HG02798 (cell line): Measurements from ENCODE around the gene TPRX2.
"Not testable (repeated sequence)": the region's sequence is repeated elsewhere in the genome, so short reads cannot be mapped to it uniquely, and the experiment has no call there.

Source experiments
- ATAC-seq: cut with Tn5 transposase; IDR thresholded peaks from one replicate; pipeline ENCODE4 v1.9.1; 2021; ENCODE audit warnings: mild to moderate bottlenecking; ENCODE audit not compliant: unreplicated experiment, poor library complexity

Gene TPRX2, protein sequence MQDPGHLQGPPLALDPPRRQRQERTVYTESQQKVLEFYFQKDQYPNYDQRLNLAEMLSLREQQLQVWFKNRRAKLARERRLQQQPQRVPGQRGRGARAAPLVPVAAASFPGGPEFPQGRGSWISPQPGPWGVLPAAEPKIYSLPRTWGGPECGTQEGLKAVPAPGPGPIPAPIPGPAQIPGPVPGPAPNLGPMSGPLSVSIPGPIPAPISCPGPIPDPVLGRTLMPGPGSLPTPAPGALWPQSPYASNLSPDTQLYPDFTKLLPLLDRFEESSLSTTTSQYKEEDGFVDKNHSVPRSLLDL

DNA sequence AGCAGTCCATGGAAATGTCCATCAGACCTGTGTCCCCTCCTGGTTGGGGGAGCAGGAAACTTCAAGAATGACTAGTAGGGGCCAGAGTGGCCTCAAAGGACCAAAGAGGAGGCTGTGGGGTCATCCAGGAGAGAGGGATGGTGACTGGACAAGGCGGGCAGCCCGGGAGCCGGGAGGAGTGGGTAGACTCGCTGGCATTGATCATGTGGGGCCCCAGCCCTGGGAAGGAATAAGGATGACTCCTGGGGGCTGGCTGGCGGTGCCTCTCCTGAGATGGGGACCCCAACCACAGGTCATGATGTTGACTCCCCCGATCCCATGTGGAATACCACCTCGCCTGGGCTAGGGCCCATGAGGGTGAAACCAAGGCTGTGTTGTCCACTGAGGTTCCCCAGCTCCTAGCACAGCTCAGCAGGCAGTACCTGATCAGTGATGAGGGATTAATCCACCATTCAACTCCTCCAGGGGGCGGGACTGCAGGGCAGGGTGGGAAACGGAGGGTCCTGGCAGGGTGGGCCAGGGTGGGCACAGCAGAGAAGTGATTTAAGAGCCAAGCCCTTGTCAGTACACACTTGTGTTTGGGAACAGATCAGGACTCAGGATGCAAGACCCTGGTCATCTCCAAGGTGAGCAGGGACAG lies at the start of gene TPRX2:
TPRX2 (plus strand) TSS at position 590 of the 640 bp plus-strand sequence; CDS start at position 602, 12 bp downstream.
- not testable (repeated sequence) for ATAC-seq

DNA sequence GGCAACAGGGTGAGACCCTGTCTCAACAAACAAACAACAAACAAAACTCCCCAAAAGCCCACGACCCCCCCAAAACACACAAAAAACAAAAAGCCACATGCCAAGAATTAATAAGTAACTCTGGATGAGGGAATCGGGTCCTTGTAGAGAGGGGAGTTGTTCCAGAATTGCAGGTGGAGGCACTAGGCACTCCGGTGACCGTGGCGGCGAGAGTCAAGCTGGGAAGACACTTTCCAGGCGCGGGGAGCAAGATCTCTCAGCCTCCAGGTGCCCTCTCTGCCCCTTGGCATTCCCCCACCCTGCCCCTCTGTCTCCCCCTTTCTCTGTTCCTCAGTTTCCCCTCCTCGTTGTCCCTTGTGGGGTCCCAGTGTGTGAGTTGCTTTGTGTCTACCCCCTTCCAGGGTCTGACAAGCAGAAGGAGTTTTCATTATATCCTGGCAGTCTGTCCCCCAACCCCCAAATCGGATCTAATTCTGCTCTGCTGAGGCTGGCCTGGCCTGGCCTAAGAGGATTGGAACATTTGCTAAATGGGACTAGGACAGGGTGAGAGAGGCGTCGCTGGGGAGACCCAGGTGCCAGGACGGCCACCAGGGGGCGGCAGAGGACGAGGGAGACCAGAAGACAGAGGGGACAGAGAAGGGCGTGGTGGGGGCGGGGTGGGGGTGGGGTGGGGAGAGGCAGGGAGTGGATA lies 45.6 kb upstream of the TPRX2 start:
- ATAC-seq, result no peak

DNA sequence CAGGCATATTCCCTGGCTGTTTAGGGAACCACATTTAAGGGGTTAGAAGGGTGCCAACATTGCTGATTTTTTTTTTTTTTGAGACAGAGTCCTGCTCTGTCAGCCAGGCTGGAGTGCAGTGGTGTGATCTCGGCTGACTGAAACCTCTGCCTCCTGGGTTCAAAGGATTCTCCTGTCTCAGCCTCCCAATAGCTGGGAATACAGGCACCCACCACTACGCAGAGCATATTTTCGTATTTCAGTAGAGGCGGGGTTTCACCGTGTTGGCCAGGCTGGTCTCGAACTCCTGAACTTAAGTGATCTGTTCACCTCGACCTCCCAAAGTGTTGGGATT lies 45.1 kb upstream of the TPRX2 start:
- ATAC-seq, result no peak

DNA sequence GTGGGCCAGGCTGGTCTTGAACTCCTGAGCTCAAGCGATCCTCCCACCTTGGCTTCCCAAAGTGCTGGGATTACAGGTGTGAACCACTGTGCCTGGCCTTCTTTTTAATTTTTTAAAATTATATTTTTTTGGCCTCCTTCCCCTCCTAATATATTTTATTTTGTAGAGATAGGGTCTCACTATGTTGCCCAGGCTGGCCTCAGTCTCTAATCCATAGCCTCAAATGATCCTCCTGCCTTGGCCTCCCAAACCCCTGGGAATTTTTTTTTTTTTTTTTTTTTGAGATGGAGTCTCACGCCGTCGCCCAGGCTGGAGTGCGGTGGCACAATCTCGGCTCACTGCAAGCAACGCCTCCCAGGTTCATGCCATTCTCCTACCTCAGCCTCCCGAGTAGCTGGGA lies 42.8 kb upstream of the TPRX2 start:
- not testable (repeated sequence) for ATAC-seq

DNA sequence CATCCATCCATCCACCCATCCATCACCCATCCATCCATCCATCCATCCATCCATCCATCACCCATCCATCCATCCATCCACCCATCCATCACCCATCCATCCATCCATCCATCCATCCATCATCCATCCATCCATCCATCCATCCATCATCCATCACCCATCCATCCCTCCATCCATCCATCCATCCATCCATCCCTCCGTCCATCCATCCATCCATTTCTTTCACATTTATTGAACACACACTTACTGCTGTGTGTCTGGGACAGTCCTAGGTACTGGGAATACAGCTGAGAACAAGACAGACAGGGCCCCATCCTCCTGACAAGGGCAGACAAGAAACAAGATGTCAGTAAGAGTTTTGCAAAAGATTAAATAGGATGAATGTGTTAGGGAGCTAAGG lies 40.8 kb upstream of the TPRX2 start:
- not testable (repeated sequence) for ATAC-seq

DNA sequence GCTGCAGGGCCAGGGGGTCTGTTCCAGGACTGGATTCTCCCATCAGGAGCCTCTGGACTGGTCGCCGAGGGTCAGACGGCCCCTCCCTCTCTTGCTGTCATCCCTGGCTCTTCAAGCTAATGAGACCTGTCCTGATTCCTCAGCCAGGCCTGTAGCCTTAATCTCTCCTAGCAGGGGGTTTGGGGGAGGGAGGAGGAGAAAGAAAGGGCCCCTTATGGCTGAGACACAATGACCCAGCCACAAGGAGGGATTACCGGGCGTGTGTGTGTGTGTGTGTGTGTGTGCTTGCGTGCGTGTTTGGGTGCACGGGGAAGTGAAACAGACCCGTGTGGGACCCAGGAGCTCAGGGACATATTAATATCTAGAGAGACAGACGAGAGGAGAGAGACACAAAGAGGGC lies 39.2 kb upstream of the TPRX2 start:
- no peak for ATAC-seq

DNA sequence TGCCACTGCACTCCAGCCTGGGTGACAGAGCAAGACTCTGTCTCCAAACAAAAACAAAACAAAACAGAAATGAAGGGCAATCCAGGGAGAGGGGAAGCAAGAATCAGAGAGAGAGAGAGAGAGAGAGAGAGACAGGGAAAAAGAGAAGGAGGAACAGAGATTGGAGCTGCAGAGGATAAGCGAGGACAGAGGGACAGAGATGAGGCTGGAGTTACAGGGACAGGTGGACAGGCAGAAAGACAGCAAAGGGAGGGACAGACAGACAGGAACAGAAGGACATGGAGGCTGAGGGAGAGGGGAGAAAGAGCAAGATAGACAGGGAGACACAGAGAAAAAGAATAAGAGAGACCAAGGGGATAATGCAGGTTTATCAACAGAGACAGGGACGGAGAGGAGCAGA lies 38.6 kb upstream of the TPRX2 start:
- no peak for ATAC-seq

DNA sequence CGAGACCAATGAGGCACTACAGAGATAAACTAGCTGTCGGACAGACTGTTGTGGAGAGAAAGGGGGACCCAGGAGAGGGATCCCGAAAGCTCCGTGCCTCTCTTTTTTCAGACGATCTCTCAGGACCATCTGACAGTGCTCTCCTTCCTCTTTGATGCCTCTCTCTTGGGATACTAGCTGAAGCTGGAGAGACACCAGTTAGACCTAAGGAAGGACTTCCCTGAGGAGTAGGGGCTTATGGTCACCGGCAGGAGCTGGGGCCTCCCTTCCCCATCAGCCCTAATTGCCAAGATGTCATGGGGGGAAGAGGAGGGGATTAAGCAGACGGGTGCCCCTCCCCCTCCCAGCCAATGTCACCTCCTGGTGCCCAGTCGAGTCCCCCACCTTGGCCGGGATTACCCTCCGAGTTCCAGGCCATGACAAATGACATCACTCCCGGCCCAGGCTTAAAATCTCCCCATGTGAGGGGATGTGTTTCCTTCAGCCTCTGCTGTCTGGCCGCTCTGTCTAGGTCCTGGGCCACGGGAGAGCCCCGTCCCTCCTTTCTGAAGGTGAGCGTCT lies 37.5 kb upstream of the TPRX2 start, which contains the start of gene CRX:
CRX (plus strand) TSS at position 478 of the 561 bp plus-strand sequence. CDS start 12,507 bp downstream, outside the sequence.
- ATAC-seq, result no peak

DNA sequence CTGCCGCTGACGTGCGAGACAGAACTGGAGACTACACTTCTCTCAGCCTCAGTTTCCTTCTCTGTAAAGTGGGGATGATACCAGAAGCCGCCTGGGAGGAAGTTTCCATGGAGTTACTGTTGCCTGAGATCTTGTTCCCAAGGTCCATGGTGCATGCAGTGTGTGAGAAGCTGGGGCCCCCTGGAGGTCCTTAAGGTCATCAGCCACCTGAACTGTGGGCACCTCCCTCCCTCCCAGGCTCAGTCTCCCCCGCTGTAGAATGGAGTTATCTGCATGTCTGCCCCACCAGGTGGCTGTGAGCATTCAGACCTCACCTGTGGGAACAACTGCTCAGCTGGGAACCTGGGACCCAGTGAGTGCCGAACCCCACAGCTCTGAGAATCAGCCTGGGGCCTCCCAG lies 34.6 kb upstream of the TPRX2 start:
- no peak for ATAC-seq

DNA sequence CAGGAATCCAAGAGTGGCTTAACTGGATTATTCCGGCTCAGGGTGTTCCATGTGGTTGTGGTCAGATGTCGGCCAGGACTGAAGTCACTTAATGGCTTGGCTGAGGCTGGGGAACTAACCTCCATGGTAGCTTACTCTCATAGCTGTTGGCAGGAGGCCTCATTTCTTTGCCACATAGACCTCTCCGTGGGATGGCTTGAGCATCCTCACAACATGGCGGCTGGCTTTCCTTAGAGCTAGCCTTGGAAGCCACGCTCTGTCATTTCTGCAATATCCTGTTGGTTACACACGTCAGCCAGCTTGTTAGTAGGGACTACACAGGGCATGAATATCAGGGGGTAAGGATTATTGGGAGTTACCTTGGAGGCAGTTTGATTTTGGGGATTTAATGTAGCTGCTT lies 32.2 kb upstream of the TPRX2 start:
- ATAC-seq, result no peak

DNA sequence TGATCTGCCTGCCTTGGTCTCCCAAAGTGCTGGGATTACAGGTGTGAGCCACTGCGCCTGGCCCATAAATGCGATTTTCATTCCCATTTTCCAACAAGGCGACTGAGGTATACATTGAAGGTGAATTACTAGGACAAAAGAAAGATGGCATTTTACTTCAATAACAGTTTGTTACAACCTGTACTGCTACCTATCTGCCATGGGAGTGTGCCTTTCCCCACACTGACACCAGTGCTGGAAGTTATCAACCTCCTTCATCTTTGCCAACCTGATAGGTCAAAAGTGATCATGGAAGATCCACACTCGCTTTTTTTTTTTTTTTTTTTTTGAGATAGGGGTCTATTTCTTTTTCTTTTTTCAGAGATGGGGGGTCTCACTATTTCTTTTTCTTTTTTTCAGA lies 26.3 kb upstream of the TPRX2 start:
- no peak for ATAC-seq

DNA sequence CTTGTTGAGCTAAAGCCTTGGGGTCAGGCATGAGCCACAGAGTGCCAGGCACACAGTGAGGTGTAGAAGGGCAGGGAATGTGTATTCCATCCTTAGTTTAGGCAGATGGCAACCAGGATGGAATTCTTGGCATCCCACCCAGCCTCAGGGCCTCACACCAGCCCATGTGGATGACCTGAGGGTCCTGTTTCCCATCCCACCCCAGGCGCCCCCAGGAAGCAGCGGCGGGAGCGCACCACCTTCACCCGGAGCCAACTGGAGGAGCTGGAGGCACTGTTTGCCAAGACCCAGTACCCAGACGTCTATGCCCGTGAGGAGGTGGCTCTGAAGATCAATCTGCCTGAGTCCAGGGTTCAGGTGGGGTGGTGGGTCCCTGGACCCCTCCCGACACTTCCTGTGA lies 23.0 kb upstream of the TPRX2 start:
- no peak for ATAC-seq

DNA sequence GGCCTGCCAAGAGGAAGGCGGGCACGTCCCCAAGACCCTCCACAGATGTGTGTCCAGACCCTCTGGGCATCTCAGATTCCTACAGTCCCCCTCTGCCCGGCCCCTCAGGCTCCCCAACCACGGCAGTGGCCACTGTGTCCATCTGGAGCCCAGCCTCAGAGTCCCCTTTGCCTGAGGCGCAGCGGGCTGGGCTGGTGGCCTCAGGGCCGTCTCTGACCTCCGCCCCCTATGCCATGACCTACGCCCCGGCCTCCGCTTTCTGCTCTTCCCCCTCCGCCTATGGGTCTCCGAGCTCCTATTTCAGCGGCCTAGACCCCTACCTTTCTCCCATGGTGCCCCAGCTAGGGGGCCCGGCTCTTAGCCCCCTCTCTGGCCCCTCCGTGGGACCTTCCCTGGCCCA lies 19.6 kb upstream of the TPRX2 start:
- no peak for ATAC-seq

DNA sequence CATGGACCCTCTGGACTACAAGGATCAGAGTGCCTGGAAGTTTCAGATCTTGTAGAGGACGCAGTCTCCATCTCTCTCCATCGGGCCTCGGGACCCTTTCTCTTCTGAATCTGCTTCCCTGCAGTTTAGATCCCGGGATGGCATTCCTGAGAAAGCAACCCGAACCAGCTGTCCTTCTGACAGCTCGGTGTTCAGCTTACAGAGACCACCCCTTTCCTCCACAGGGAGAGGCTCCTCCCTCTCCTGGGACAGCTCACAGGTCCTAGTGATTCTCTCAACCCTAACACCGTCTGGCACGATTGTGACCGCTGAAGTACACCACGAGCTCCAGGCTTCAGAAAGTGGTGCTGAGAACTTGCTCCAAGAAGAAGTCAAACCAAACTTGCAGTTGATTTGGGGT lies 19.1 kb upstream of the TPRX2 start:
- ATAC-seq, result no peak

DNA sequence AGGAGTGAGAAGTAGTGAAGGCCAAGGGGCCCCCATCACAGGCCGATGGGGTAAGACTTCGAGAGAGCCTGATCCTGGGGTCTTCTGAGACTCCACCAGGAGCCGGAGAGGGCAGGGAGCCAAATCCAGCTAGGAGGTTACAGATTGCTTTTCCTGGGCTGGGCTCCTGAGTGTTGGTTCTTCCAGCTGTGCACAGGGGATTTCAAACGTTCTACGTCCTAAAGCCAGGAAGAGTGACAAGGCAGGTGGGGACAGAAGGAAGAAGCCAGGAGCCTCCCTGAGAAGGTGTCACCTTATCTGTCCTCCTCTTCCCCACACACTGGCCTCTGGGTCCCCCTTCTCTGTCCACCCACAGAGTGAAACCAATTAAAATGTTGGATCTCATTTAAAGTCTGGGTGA lies 16.1 kb upstream of the TPRX2 start:
- ATAC-seq, result no peak

DNA sequence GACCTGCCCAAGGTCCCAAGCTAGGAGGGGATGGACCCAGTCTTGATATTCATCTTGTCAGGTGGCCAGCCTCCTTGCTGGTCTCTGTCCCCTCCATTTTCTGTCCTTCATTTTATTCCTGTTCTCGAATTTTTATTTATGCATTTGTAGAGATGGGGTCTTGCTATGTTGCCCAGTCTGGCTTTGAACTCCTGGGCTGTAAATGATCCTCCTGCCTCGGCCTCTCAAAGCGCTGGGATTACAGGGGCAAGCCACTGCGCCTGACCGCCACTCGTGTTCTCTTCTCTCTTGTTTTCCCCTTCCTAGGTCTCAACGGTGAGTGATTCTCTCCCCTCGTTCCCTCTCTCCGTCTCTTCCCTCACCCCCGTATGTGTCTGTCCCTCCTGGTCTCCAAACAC lies 10.6 kb upstream of the TPRX2 start:
- ATAC-seq, result no peak

DNA sequence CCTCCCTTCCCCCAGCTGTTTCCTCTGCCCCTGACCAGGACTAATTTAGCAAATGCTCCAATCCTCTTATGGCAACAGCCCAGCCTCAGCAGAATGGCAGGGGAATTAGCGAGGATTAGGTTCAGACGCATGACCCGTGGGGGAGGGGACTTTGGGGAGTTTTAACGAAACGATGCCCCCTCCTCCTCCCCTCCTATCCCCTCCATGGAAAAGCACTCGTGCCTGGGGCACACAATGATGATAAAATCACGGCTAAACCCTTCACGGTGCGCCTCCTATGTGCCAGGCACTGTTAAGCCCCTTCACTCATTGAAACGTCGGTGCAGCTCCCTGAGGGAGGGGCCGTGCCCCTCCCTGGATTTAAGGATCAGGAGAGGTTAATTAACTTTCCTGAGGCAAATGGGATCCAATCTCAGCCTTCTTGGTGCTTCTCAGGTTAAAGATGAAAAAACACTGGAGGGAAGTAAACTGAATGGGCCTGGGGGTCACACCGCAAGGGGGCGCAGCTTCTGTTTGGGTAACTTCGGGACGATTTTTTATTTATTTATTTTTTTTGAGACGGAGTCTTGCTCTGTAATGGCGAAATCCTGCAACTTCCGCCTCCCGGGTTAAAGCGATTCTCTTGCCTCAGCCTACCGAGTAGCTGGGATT lies 10.1 kb upstream of the TPRX2 start:
- ATAC-seq, result no peak

DNA sequence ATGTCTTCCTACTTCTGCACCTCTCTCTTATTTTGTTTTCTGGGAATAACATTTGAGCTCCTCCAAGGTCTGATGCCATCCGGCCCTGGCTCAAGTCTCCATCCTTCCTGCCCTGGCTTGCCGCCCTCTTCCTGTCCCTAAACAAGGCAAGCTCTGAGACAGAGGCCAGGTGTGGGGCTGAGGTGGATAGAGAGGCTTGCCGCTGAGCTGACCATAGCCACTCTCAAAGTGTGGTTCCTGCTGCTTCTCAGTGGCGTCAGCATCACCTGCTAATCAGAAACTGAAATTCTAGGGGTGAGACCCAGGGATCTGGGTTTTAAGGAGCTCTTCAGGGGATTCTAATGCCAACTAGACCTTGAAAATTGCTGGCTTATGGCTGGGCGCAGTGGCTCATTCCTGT lies 6.0 kb upstream of the TPRX2 start:
- no peak for ATAC-seq

DNA sequence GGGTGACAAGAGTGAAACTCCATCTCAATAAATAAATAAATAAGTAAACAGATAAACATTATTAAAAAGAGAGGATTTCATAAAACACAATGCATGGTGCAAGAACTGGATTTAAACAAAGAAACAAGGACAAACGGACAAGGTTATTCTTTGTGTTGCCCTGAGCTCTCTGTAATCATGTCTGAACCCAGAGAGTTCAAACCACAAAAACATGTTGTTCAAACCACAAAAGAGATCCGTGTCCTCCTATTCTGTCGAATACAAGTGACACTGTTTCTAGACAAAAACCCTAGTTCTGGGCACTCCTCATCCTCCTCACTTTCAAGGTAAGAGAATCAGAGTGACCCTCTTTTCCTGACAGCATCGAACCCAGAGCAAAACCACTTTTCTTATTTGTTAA lies 4.6 kb upstream of the TPRX2 start:
- ATAC-seq, result no peak

DNA sequence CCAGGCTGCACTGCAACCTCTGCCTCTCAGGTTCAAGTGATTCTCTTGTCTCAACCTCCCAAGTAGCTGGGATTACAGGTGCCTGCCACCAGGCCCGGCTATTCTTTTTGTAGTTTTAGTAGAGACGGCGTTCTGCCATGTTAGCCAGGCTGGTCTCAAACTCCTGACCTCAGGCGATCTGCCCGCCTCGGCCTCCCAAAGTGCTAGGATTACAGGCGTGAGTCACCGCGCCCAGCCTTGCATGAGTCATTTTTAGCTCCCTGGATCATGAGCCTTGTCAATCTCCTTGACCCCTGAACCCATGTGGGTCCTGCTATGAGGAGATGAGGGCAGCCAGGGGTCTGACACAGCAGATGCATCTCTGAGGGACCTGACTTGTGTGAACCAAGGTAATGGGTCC lies 804 bp upstream of the TPRX2 start:
- not testable (repeated sequence) for ATAC-seq

DNA sequence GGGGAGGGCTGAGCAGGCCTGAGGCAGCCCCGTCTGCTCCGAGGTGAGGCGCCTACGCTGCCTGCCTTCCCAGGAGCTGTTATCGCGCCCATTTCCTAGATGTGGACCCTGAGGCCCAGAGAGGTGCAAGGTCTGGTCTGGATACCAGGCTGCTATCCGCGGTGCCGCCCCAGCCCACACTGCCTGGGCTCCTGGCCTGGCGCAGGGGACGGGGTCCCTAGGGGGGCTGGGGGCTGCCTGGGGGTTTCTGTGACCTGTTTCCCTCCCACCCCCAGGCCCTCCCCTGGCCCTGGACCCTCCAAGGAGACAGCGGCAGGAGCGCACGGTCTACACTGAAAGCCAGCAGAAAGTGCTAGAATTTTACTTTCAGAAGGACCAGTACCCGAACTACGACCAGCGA lies 803 bp downstream of the TPRX2 start:
- not testable (repeated sequence) for ATAC-seq
